PC-9 (cell line): ENCODE results near the gene SNAP23. TPM values are rescaled to one million over a fixed set of nuclear protein-coding genes. Genes with fewer than 3 reads are reported as not detected.
"Not testable (repeated sequence)": the region's sequence is repeated elsewhere in the genome, so short reads cannot be mapped to it uniquely, and the experiment has no call there.

Source experiments
- BruUV-seq: library from RNA; stranded (reverse); fragments of 400-500 nt; replicated peaks from 2 replicates; lab custom pipeline; 2021; lab: Mats Ljungman, UMichigan
- CTCF ChIA-PET: fragments of 300-600 bp; sonication (Branson Sonifier 250); formaldehyde crosslinking; loops from one replicate; lab custom pipeline; 2022; ENCODE audit warnings: antibody characterized with exemption; lab: Charles Lee
- POLR2A ChIA-PET: fragments of 300-600 bp; sonication (Branson Sonifier 250); formaldehyde crosslinking; loops from one replicate; lab custom pipeline; 2022; ENCODE audit warnings: antibody characterized with exemption; ENCODE audit not compliant: unreplicated experiment; lab: Charles Lee
- DNase-seq, 2 experiments: peaks; one replicate each; pipeline versions ENCODE4 v3.0.0 to v3.0.0-alpha.2; 2015 to 2022; ENCODE audit warnings: mixed read lengths in 1 of 2
- H2AFZ ChIP-seq: fragments of 200-600 bp; sonication (generic); 2 replicates; pipeline ENCODE4 v1.8.1; 2017; ENCODE audit warnings: antibody characterized with exemption
- H3F3A ChIP-seq: fragments of 200-600 bp; sonication (generic); 2 replicates; pipeline ENCODE4 v1.8.1; 2017; ENCODE audit warnings: antibody characterized with exemption, mild to moderate bottlenecking, low read depth; ENCODE audit not compliant: insufficient read depth
- H3K27ac ChIP-seq: fragments of 200-600 bp; sonication (generic); 2 replicates; pipeline ENCODE4 v1.6.1; 2016; ENCODE audit warnings: mixed run types
- H3K27me3 ChIP-seq: fragments of 200-600 bp; sonication (generic); 2 replicates; pipeline ENCODE4 v1.6.1; 2016; ENCODE audit warnings: low read depth, mixed run types; ENCODE audit not compliant: insufficient read depth
- H3K36me3 ChIP-seq: fragments of 200-600 bp; sonication (generic); 2 replicates; pipeline ENCODE4 v1.6.1; 2016; ENCODE audit warnings: low read depth, mixed run types
- H3K4me1 ChIP-seq: fragments of 200-600 bp; sonication (generic); replicated peaks from 2 replicates; pipeline ENCODE4 v1.6.1; 2016; ENCODE audit warnings: mixed run types; ENCODE audit not compliant: insufficient read depth
- H3K4me2 ChIP-seq: fragments of 200-600 bp; sonication (generic); 2 replicates; pipeline ENCODE4 v1.6.1; 2017; ENCODE audit warnings: mixed run types
- H3K4me3 ChIP-seq: fragments of 200-600 bp; sonication (generic); 2 replicates; pipeline ENCODE4 v1.6.1; 2016; ENCODE audit warnings: mixed run types
- H3K79me2 ChIP-seq: fragments of 200-600 bp; sonication (generic); 2 replicates; pipeline ENCODE4 v1.6.1; 2017; ENCODE audit warnings: low read depth, mixed run types
- H3K9me2 ChIP-seq: fragments of 200-600 bp; sonication (generic); 2 replicates; pipeline ENCODE4 v1.8.1; 2017; ENCODE audit warnings: mild to moderate bottlenecking; ENCODE audit not compliant: insufficient read depth
- H3K9me3 ChIP-seq: fragments of 200-600 bp; sonication (generic); 2 replicates; pipeline ENCODE4 v1.8.1; 2016; ENCODE audit warnings: low read depth; ENCODE audit not compliant: insufficient read depth
- H4K20me1 ChIP-seq: fragments of 200-600 bp; sonication (generic); 2 replicates; pipeline ENCODE4 v1.8.1; 2017; ENCODE audit not compliant: insufficient read depth
- EZH2 ChIP-seq: fragments of 200-600 bp; sonication (generic); IDR thresholded peaks from 2 replicates; pipeline ENCODE4 v1.8.0; 2017; ENCODE audit warnings: antibody characterized with exemption, low read depth
- intact Hi-C: fragments of 100-400 bp; cut with micrococcal nuclease; formaldehyde crosslinking; loops from one replicate; pipeline ENCODE4 v1.10.0; 2022; ENCODE audit not compliant: unreplicated experiment
- total RNA-seq: library from RNA; stranded (reverse); gene quantifications from 2 replicates; pipeline ENCODE4 v1.2.3, GENCODE V29; 2021
- TF ChIP-seq, protein P1 (sequence below): fragments of 200-600 bp; sonication (generic); conservative IDR thresholded peaks from 2 replicates; pipeline ENCODE4 v1.6.1; 2017; ENCODE audit warnings: mixed run types, antibody characterized with exemption, mild to moderate bottlenecking, moderate library complexity

The SNAP23 gene
- total RNA-seq, 1 experiment from 2014 or later: 65.8 TPM

DNA sequence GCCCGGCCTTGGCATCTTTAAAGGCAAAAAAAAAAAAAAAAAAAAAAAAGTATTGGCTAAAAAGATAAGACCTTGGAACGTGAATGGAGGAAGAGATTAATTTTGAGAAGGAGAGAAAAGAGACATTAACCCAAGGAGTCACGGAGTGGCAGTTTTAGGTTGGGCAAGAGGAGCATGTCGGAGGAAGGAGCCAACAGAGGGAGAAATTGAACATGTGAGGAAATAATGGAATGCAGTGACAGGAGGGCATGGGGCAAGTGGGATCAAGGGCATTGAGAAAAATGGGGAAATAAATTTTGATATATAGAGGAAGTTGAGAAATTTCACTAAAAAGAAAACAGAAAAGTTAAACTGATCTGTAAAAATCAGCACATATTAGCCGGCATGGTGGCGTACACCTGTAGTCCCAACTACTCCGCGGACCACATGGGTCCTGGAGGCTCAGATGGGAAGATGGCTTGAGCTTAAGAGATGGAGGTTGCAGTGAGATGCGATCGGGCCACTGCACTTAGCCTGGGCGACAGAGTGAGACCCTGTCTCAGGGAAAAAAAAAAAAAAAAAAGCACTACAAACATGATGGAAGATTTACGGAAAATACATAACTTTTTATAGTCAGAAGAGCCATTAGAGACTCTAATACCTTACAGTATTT lies 54.4 kb downstream of the SNAP23 start:
- peak overlapping the region; percentile 86 for H3K4me2 ChIP-seq
- no peaks in the 10 kb centered on the region for H3F3A ChIP-seq
- peaks cover 25% of the 10 kb centered on the region for H3K79me2 ChIP-seq
- intact Hi-C loops: loop anchor here (2.0 kb wide), 3 partner anchors 59 to 377 kb away; partner anchors contain the start of gene ZNF106
- BruUV-seq: no TSS peak
- ChIA-PET CTCF (no interaction called here), POLR2A (no interaction called here)
- peak overlapping the region; percentile 87 for H3K4me3 ChIP-seq
- H3K9me3 ChIP-seq: no peaks in the 10 kb centered on the region
- TF ChIP-seq EZH2: no peak
- TF ChIP-seq, protein P1, sequence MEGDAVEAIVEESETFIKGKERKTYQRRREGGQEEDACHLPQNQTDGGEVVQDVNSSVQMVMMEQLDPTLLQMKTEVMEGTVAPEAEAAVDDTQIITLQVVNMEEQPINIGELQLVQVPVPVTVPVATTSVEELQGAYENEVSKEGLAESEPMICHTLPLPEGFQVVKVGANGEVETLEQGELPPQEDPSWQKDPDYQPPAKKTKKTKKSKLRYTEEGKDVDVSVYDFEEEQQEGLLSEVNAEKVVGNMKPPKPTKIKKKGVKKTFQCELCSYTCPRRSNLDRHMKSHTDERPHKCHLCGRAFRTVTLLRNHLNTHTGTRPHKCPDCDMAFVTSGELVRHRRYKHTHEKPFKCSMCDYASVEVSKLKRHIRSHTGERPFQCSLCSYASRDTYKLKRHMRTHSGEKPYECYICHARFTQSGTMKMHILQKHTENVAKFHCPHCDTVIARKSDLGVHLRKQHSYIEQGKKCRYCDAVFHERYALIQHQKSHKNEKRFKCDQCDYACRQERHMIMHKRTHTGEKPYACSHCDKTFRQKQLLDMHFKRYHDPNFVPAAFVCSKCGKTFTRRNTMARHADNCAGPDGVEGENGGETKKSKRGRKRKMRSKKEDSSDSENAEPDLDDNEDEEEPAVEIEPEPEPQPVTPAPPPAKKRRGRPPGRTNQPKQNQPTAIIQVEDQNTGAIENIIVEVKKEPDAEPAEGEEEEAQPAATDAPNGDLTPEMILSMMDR: no peak
- no peaks in the 10 kb centered on the region for H3K27me3 ChIP-seq
- H3K36me3 ChIP-seq: no peaks in the 10 kb centered on the region
- no peak overlapping the region for H2AFZ ChIP-seq
- H3K27ac ChIP-seq: no peak overlapping the region
- no peak for DNase-seq
- H3K9me2 ChIP-seq: no peaks in the 10 kb centered on the region
- H3K4me1 ChIP-seq: peaks cover 15% of the 10 kb centered on the region
- H4K20me1 ChIP-seq: no peaks in the 10 kb centered on the region

DNA sequence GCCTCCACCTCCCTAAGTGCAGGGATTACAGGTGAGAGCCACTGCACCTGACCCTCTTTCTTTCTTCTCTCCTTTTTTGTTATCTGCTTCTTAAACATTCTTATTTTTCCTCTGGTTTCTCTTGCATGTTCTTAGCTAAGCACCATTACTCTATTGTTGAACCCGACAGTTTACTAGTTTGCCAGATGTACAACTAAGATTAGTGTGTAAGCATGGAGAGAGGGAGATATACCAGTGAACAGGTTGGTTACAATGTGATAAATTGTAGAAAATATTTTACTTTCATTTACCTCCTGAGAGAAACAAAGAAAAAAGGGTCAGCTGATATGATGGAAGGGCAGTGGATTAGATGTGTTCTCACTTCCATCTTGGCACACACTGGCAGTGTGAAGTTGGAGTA lies 58.1 kb downstream of the SNAP23 start:
- POLR2A ChIA-PET: interaction anchor here (0.6 kb wide), 1 partner anchor 59 kb away, joined by 4 read pairs; no protein-coding TSS in a partner anchor

DNA sequence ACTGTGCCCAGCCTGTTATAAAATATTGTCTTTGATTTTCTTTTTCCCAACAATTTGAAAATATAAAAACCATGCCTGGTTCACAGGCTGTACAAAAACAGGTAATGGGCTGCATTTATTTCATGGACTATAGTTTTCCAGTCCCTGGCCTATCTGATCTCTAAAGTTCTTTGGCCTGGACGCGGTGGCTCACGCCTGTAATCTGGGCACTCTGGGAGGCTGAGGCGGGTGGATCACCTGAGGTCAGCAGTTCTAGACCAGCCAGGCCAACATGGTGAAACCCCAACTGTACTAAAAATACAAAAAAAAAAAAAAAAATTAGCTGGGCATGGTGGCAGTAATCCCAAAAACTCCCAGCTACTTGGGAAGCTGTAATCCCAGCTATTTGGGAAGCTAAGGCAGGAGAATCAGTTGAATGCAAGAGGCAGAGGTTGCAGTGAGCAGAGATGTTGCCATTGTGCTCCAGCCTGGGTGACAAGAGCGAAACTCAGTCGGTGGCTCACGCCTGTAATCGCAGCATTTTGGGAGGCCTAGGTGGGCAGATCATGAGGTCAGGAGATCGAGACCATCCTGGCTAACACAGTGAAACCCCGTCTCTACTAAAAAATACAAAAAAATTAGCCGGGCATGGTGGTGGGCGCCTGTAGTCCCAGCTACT lies 61.2 kb downstream of the SNAP23 start:
- DNase-seq, CTCF ChIA-PET, H3K36me3 ChIP-seq, H3K9me3 ChIP-seq, H3K79me2 ChIP-seq, H2AFZ ChIP-seq, H4K20me1 ChIP-seq, intact Hi-C loops, H3K27me3 ChIP-seq, BruUV-seq, H3K9me2 ChIP-seq, H3F3A ChIP-seq, H3K27ac ChIP-seq, H3K4me2 ChIP-seq, H3K4me1 ChIP-seq, H3K4me3 ChIP-seq: not testable (repeated sequence)
- POLR2A ChIA-PET: interaction anchor here (0.6 kb wide), 1 partner anchor 1747 kb away, joined by 10 read pairs; no protein-coding TSS in a partner anchor

More for the DNA sequence above, 58.1 kb downstream of the SNAP23 start:
- H3F3A ChIP-seq: no peaks in the 10 kb centered on the region
- no TSS peak for BruUV-seq
- H3K4me3 ChIP-seq: no peak overlapping the region
- intact Hi-C loops: no loop called here
- no peaks in the 10 kb centered on the region for H3K27me3 ChIP-seq
- no peak for DNase-seq
- H4K20me1 ChIP-seq: no peaks in the 10 kb centered on the region
- peaks cover 25% of the 10 kb centered on the region for H3K79me2 ChIP-seq
- CTCF ChIA-PET: no interaction called here
- no peak overlapping the region for H3K27ac ChIP-seq
- H3K4me2 ChIP-seq: no peak overlapping the region
- H3K36me3 ChIP-seq: no peaks in the 10 kb centered on the region
- no peak overlapping the region for H2AFZ ChIP-seq
- no peak for TF ChIP-seq EZH2
- TF ChIP-seq, protein P1: no peak
- no peaks in the 10 kb centered on the region for H3K9me2 ChIP-seq
- H3K9me3 ChIP-seq: no peaks in the 10 kb centered on the region
- peaks cover 6% of the 10 kb centered on the region for H3K4me1 ChIP-seq
